Smooth muscle cell (in vitro differentiated cells): Measurements from ENCODE around the gene VEZF1. TPM values are rescaled to one million over a fixed set of nuclear protein-coding genes. Genes with fewer than 3 reads are reported as not detected.

ENCODE experiments used
- DNase-seq: peaks from one replicate; lab custom pipeline; 2025; ENCODE audit not compliant: unreplicated experiment; lab: John Stamatoyannopoulos, UW
- H2AFZ ChIP-seq: fragments of 200-600 bp; sonication (generic); 2 replicates; pipeline ENCODE4 v1.6.0; 2016; ENCODE audit warnings: antibody characterized with exemption, low read depth, mild to moderate bottlenecking
- H3F3A ChIP-seq: fragments of 200-600 bp; sonication (generic); 2 replicates; pipeline ENCODE4 v1.6.0; 2017; ENCODE audit warnings: antibody characterized with exemption, low read depth
- H3K27ac ChIP-seq: fragments of 200-600 bp; sonication (generic); 2 replicates; pipeline ENCODE4 v1.5.1; 2016; ENCODE audit warnings: low read depth, mild to moderate bottlenecking
- H3K27me3 ChIP-seq: fragments of 200-600 bp; sonication (generic); 2 replicates; pipeline ENCODE4 v1.6.1; 2016; ENCODE audit warnings: low read depth, mild to moderate bottlenecking
- H3K36me3 ChIP-seq: fragments of 200-600 bp; sonication (generic); 2 replicates; pipeline ENCODE4 v1.5.1; 2016; ENCODE audit warnings: low read depth
- H3K4me1 ChIP-seq: fragments of 200-600 bp; sonication (generic); 2 replicates; pipeline ENCODE4 v1.5.1; 2016; ENCODE audit warnings: low read depth
- H3K4me2 ChIP-seq: fragments of 200-600 bp; sonication (generic); 2 replicates; pipeline ENCODE4 v1.6.0; 2016; ENCODE audit warnings: mild to moderate bottlenecking
- H3K4me3 ChIP-seq: fragments of 200-600 bp; sonication (generic); 2 replicates; pipeline ENCODE4 v1.5.1; 2016; ENCODE audit warnings: mild to moderate bottlenecking
- H3K79me2 ChIP-seq: fragments of 200-600 bp; sonication (generic); 2 replicates; pipeline ENCODE4 v1.6.0; 2016; ENCODE audit warnings: low read depth, mild to moderate bottlenecking
- H3K9ac ChIP-seq: fragments of 200-600 bp; sonication (generic); 2 replicates; pipeline ENCODE4 v1.6.0; 2016; ENCODE audit warnings: low read depth
- H3K9me3 ChIP-seq: fragments of 200-600 bp; sonication (generic); replicated peaks from 2 replicates; pipeline ENCODE4 v1.5.1; 2016; ENCODE audit warnings: low read depth
- H4K20me1 ChIP-seq: fragments of 200-600 bp; sonication (generic); 2 replicates; pipeline ENCODE4 v1.6.0; 2016; ENCODE audit warnings: low read depth
- CTCF ChIP-seq: fragments of 200-600 bp; sonication (generic); IDR thresholded peaks from 2 replicates; pipeline ENCODE4 v1.5.1; 2017; ENCODE audit warnings: borderline replicate concordance, mild to moderate bottlenecking, antibody characterized with exemption; ENCODE audit not compliant: insufficient read depth, poor library complexity, severe bottlenecking
- WGBS: methylation state at CpG from one replicate; pipeline ENCODE4 v1.1.7; 2016; ENCODE audit warnings: low lambda C conversion rate; 5-methylcytosine and 5-hydroxymethylcytosine counted together
- polyA plus RNA-seq: library from polyadenylated mRNA; unstranded; fragments of >200 nt; fragmentation: Nextera tagmentation; extraction: Ambion mirVana; gene quantifications from 2 replicates; pipeline ENCODE4 v1.2.1, GENCODE V29; 2016
- total RNA-seq: library from RNA; depleted of rRNA; stranded (reverse); fragments of >200 nt; gene quantifications from 2 replicates; pipeline ENCODE4 v1.2.3, GENCODE V29; 2014

VEZF1 gene
- total and polyA plus RNA-seq, 2 experiments from 2014 or later = 25.3 to 61.8 TPM

GRCh38 chr17:57944908-57945307 is 43.1 kb downstream of the VEZF1 start:
- peak overlapping the region; percentile 94 for H3K27ac ChIP-seq
- peaks cover 27% of the 10 kb centered on the region for H3K79me2 ChIP-seq
- no peaks in the 10 kb centered on the region for H3K9me3 ChIP-seq
- no peak for TF ChIP-seq CTCF
- H3K4me1 ChIP-seq = peaks cover 34% of the 10 kb centered on the region
- peaks cover 26% of the 10 kb centered on the region for H4K20me1 ChIP-seq
- H3K4me2 ChIP-seq = peak overlapping the region; percentile 64
- no peaks in the 10 kb centered on the region for H3K27me3 ChIP-seq
- DNase-seq = no peak
- 33% methylated on average over 6 of the region's 6 CpGs for WGBS
- no peak overlapping the region for H2AFZ ChIP-seq
- no peak overlapping the region for H3K4me3 ChIP-seq
- H3F3A ChIP-seq = peaks cover 33% of the 10 kb centered on the region
- H3K9ac ChIP-seq = peak overlapping the region; percentile 18
- no peaks in the 10 kb centered on the region for H3K36me3 ChIP-seq

- Histone ChIP-seq H3K9ac (no peak overlapping the region), H3K4me1 (peaks cover 29% of the 10 kb centered on the region), H4K20me1 (peaks cover 32% of the 10 kb centered on the region), H3K27me3 (no peaks in the 10 kb centered on the region), H3K36me3 (no peaks in the 10 kb centered on the region), H3K9me3 (no peaks in the 10 kb centered on the region), H2AFZ (no peak overlapping the region), H3K4me3 (no peak overlapping the region), H3F3A (peaks cover 23% of the 10 kb centered on the region), H3K4me2 (no peak overlapping the region), H3K79me2 (peaks cover 32% of the 10 kb centered on the region), H3K27ac (peak overlapping the region; percentile 10)
- DNase-seq = no peak
- WGBS = 75% methylated on average over 3 of the region's 3 CpGs
- TF ChIP-seq CTCF = no peak
Measured at GRCh38 chr17:57943645-57944044, 44.4 kb downstream of the VEZF1 start.

DNA sequence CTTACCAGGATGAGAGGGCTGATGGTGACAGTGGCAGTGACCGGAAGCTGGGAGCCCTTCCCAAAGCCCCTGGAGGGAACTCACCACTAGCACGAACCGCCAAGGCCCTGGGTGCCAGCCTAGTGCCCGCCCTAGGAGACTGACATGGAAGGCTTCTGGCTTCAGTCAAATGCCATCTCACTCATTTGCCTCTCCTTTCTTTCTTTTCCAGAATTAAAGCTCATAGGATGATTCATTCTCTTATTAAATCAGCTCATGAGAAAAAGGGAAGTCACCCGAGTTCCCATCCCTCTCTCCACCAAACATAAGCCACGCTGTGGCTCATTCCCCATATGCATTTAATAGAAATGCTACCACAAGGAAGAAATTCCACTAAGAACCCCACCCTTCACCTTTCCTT is 44.9 kb downstream of the VEZF1 start:
- peaks cover 32% of the 10 kb centered on the region for H4K20me1 ChIP-seq
- H3K9me3 ChIP-seq = no peaks in the 10 kb centered on the region
- H3K9ac ChIP-seq = no peak overlapping the region
- H3K36me3 ChIP-seq = no peaks in the 10 kb centered on the region
- H2AFZ ChIP-seq = no peak overlapping the region
- peaks cover 25% of the 10 kb centered on the region for H3K4me1 ChIP-seq
- no peak overlapping the region for H3K4me3 ChIP-seq
- peak overlapping the region; percentile 10 for H3K27ac ChIP-seq
- TF ChIP-seq CTCF = no peak
- no peaks in the 10 kb centered on the region for H3K27me3 ChIP-seq
- H3K4me2 ChIP-seq = peak overlapping the region; percentile 29
- no peak for DNase-seq
- peaks cover 37% of the 10 kb centered on the region for H3K79me2 ChIP-seq
- 76% methylated on average over 6 of the region's 6 CpGs for WGBS
- H3F3A ChIP-seq = peaks cover 19% of the 10 kb centered on the region
